HEK293T (cell line): ENCODE data around the gene TECR.

Source experiments
- ARNT ChIP-seq: fragments of 450-650 bp; IDR thresholded peaks from 2 replicates; pipeline ENCODE4 v1.6.1; 2017; ENCODE audit warnings: mild to moderate bottlenecking
- FOXK2 ChIP-seq: fragments of 450-650 bp; IDR thresholded peaks from 2 replicates; pipeline ENCODE4 v1.6.1; 2016; ENCODE audit warnings: mild to moderate bottlenecking
- FOXM1 ChIP-seq: fragments of 450-650 bp; IDR thresholded peaks from 2 replicates; pipeline ENCODE4 v1.6.1; 2017; ENCODE audit warnings: mild to moderate bottlenecking, borderline replicate concordance
- SUZ12 ChIP-seq: fragments of 450-650 bp; IDR thresholded peaks from 2 replicates; pipeline ENCODE4 v1.6.1; 2016; ENCODE audit warnings: mild to moderate bottlenecking
- TARDBP ChIP-seq: fragments of 450-650 bp; IDR thresholded peaks from 2 replicates; pipeline ENCODE4 v1.6.1; 2016
- ZNF384 ChIP-seq: fragments of 450-650 bp; IDR thresholded peaks from 2 replicates; pipeline ENCODE4 v1.6.1; 2016

DNA sequence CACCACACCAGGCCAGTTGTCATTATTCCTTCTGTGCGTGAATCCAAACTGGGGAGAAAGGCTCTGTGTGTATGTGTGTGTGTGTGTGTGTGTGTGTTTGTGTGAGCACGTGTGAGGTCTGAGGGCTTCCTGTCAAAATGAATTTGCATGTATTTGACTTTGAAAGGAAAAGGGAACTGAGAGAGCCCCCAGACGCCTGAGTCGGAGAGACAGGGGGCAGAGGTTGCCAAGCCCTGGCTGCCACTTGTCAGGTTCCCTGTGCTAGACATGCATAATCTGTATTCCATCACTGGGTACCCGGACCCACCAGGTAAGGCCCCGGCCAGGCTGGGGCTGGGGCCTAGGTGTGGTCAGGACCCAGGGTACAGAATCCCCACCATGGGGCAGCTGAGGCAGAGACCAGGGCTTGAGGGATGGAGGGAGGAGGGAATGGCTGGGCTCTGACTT lies 53.5 kb downstream of the TECR start, which contains the start of gene CLEC17A:
- TF ChIP-seq ARNT: no peak
- no peak for TF ChIP-seq TARDBP
- TF ChIP-seq SUZ12: no peak
- no peak for TF ChIP-seq FOXK2
- no peak for TF ChIP-seq FOXM1
- no peak for TF ChIP-seq ZNF384
